ENCODE measurements around the gene DPH2. TPM values are rescaled to one million over a fixed set of nuclear protein-coding genes. Genes with fewer than 3 reads are reported as not detected.

Gene DPH2
- total RNA-seq, 4 donors from 2014 or later = 13.1 to 29.4 (median 17.1) TPM

DNA sequence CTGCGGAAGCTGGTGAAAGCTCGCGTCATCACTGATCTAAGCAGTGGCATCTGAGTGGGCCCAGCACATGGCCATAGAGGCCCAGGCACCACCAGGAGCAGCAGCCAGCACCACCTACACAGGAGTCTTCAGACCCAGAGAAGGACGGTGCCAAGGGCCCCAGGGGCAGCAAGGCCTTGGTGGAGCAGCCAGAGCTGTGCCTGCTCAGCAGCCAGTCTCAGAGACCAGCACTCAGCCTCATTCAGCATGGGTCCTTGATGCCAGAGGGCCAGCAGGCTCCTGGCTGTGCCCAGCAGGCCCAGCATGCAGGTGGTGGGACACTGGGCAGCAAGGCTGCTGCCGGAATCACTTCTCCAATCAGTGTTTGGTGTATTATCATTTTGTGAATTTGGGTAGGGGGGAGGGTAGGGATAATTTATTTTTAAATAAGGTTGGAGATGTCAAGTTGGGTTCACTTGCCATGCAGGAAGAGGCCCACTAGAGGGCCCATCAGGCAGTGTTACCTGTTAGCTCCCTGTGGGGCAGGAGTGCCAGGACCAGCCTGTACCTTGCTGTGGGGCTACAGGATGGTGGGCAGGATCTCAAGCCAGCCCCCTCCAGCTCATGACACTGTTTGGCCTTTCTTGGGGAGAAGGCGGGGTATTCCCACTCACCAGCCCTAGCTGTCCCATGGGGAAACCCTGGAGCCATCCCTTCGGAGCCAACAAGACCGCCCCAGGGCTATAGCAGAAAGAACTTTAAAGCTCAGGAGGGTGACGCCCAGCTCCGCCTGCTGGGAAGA lies 39.5 kb upstream of the DPH2 start:
- DNase-seq = peak; percentile 22
- in situ Hi-C loops (cut with MboI; ENCODE audit: low pct_ligation_motif_present in 1 of 4, low pct_unique_long_range_greater_than_20kb in 1 of 4, low sequenced_read_pairs in 3 of 4) = loop anchor here (5.0 to 25.0 kb wide), 5 partner anchors 156 to 393 kb away; partner anchors contain the start of gene PTPRF (in 1 of the 4)
- intact Hi-C loops (cut with DNase I; ENCODE audit: low total_unique reads) = no loop called here
- H3K9me3 ChIP-seq = no peaks in the 10 kb centered on the region
- no peak overlapping the region for H3K4me3 ChIP-seq
- H3K36me3 ChIP-seq = no peaks in the 10 kb centered on the region
- H3K27ac ChIP-seq = no peak overlapping the region
- H3K4me1 ChIP-seq = peaks cover 7 to 24% (median 22%) of the 10 kb centered on the region in 4 donors
- TF ChIP-seq POLR2AphosphoS5 (IDR thresholded peaks at IDR 0.05) (no peak), EP300 (IDR thresholded peaks at IDR 0.05; ENCODE audit: low read depth) (no peak), POLR2A (IDR thresholded peaks at IDR 0.05) (no peak)
- TF ChIP-seq, protein P1, sequence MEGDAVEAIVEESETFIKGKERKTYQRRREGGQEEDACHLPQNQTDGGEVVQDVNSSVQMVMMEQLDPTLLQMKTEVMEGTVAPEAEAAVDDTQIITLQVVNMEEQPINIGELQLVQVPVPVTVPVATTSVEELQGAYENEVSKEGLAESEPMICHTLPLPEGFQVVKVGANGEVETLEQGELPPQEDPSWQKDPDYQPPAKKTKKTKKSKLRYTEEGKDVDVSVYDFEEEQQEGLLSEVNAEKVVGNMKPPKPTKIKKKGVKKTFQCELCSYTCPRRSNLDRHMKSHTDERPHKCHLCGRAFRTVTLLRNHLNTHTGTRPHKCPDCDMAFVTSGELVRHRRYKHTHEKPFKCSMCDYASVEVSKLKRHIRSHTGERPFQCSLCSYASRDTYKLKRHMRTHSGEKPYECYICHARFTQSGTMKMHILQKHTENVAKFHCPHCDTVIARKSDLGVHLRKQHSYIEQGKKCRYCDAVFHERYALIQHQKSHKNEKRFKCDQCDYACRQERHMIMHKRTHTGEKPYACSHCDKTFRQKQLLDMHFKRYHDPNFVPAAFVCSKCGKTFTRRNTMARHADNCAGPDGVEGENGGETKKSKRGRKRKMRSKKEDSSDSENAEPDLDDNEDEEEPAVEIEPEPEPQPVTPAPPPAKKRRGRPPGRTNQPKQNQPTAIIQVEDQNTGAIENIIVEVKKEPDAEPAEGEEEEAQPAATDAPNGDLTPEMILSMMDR (IDR thresholded peaks at IDR 0.05) = peak; percentile 20 to 49 (median 46)
- H3K27me3 ChIP-seq = peaks cover 7% of the 10 kb centered on the region
- WGBS, 2 donors (ENCODE audit: low coverage in 1 of 2) = 93% methylated on average over 10 of the region's 10 CpGs; no CpG with 5 or more reads in 1 of the 2 donors

- Histone ChIP-seq H3K9me3 (no peaks in the 10 kb centered on the region), H3K4me3 (no peak overlapping the region), H3K27me3 (peaks cover 12% of the 10 kb centered on the region), H3K27ac (no peak overlapping the region), H3K4me1 (peaks cover 12 to 30% (median 27%) of the 10 kb centered on the region in 4 donors), H3K36me3 (no peaks in the 10 kb centered on the region)
- no peak for DNase-seq
- TF ChIP-seq EP300 (IDR thresholded peaks at IDR 0.05; ENCODE audit: low read depth) = no peak
- TF ChIP-seq, protein P1 (IDR thresholded peaks at IDR 0.05) = no peak
- TF ChIP-seq POLR2A (IDR thresholded peaks at IDR 0.05) = no peak
- no peak for TF ChIP-seq POLR2AphosphoS5 (IDR thresholded peaks at IDR 0.05)
- intact Hi-C loops (cut with DNase I; ENCODE audit: low total_unique reads) = no loop called here
- in situ Hi-C loops (cut with MboI; ENCODE audit: low pct_ligation_motif_present in 1 of 4, low pct_unique_long_range_greater_than_20kb in 1 of 4, low sequenced_read_pairs in 3 of 4) = loop anchor here (5.0 to 25.0 kb wide), 5 partner anchors 156 to 394 kb away; partner anchors contain the start of gene PTPRF (in 1 of the 4)
- WGBS, 2 donors (ENCODE audit: low coverage in 1 of 2) = 77% methylated on average over 4 of the region's 4 CpGs; no CpG with 5 or more reads in 1 of the 2 donors
Measured at GRCh38 chr1:43930949-43931275, 38.9 kb upstream of the DPH2 start.

- TF ChIP-seq POLR2A (IDR thresholded peaks at IDR 0.05) (no peak), POLR2AphosphoS5 (IDR thresholded peaks at IDR 0.05) (no peak), EP300 (IDR thresholded peaks at IDR 0.05; ENCODE audit: low read depth) (no peak)
- TF ChIP-seq, protein P1 (IDR thresholded peaks at IDR 0.05) = no peak
- peaks cover 19 to 37% (median 32%) of the 10 kb centered on the region in 4 donors for H3K4me1 ChIP-seq
- in situ Hi-C loops (cut with MboI; ENCODE audit: low pct_ligation_motif_present in 1 of 4, low pct_unique_long_range_greater_than_20kb in 1 of 4, low sequenced_read_pairs in 3 of 4) (loop anchor here (5.0 to 25.0 kb wide), 5 partner anchors 157 to 395 kb away; partner anchors contain the start of gene PTPRF (in 1 of the 4)), intact Hi-C loops (cut with DNase I; ENCODE audit: low total_unique reads) (loop anchor here (2.0 kb wide), 1 partner anchor 167 kb away; no protein-coding TSS in a partner anchor)
- DNase-seq = no peak
- H3K4me3 ChIP-seq = no peak overlapping the region
- 90% methylated on average over 13 of the region's 13 CpGs; no CpG with 5 or more reads in 1 of the 2 donors for WGBS, 2 donors (ENCODE audit: low coverage in 1 of 2)
- peaks cover 13% of the 10 kb centered on the region for H3K27me3 ChIP-seq
- no peak overlapping the region for H3K27ac ChIP-seq
- no peaks in the 10 kb centered on the region for H3K36me3 ChIP-seq
- H3K9me3 ChIP-seq = no peaks in the 10 kb centered on the region
Measured at GRCh38 chr1:43931711-43932660, 37.8 kb upstream of the DPH2 start.

Measured in transverse colon (tissue), 4 donors.